ENCODE measurements around the gene PHF19. TPM values are rescaled to one million over a fixed set of nuclear protein-coding genes. Genes with fewer than 3 reads are reported as not detected.

Gene PHF19
- total and polyA plus RNA-seq, 10 of the 15 experiments (the other 5 are each of a cell fraction or from before 2014, with no cell fraction given): 26.0 to 133 (median 87.7) TPM

DNA sequence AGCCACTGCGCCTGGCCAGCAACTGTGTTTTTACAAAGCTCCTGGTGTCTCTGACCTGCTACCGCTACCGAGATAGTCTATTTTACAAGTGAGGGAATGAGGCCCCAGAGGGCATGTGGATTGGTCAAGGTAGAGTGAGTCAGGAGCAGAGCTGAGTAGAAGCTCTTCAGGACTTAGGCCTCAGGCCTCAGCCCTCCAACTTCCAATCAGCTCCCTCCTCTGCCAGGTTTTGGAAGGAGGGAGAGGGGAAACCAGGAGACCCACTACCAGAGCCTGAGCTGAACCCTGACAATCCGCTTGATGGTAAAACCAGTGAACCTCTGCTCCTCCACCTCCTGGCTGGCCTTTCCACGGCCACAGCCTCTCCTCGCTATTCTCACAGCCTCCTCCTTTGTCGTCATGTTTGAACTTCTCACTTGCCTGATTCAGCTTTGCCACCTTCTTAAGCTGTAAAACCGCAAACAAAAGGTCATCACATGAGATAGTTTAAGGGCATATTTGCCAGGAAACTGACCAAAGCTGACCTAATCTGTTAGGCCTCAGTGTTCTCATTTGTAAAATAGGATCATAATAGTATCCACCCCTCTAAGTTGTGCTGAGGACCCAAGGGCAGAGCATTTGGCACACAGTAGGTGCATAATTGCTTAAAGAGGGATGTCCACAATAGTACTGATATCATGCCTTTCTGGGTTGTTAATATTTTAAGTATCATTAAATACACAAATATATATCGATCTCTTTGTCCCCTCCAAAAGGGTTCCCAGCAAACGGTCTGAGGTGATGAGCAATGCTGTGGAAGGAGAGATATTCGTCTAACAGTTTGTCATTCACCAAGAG is 47.9 kb upstream of the PHF19 start (continued):
- TF ChIP-seq MTA2 (IDR thresholded peaks at IDR 0.05; ENCODE audit: low read depth) (peak; percentile 76; the same call in 1 of the 2 replicates), NFYB (IDR thresholded peaks at IDR 0.05; ENCODE audit: insufficient read depth, low read depth, low read length) (0 out of 2 replicates have a peak, but pooled peaks have one; percentile 7), SP1 (IDR thresholded peaks at IDR 0.05; ENCODE audit: low read depth, low read length) (no peak), IKZF2 (IDR thresholded peaks at IDR 0.05) (peak; percentile 41 to 60; a peak in 3 of 4 replicates), NR2F1 (conservative IDR thresholded peaks at IDR 0.05) (peak; percentile 92), ATF7 (IDR thresholded peaks at IDR 0.05; ENCODE audit: low read depth) (peak; percentile 92), BMI1 (IDR thresholded peaks at IDR 0.05; ENCODE audit: borderline replicate concordance) (peak; percentile 34; the same call in 1 of the 2 replicates), POLR2AphosphoS5 (IDR thresholded peaks at IDR 0.05; ENCODE audit: low read length) (peak; percentile 65), RAD51 (IDR thresholded peaks at IDR 0.05) (peak; percentile 25; the same call in 1 of the 2 replicates), HDAC2 (IDR thresholded peaks at IDR 0.05) (no peak), CBFB (IDR thresholded peaks at IDR 0.05; ENCODE audit: low read depth) (peak; percentile 87), NR2C1 (IDR thresholded peaks at IDR 0.05) (peak; percentile 59; the same call in 1 of the 2 replicates), EP300 (IDR thresholded peaks at IDR 0.05; ENCODE audit: borderline replicate concordance in 1 of 2, control insufficient read depth in 1 of 2, low read depth in 2 of 2, low read length in 2 of 2) (peak; percentile 50 to 61; a peak in 2 of 4 replicates), BHLHE40 (IDR thresholded peaks at IDR 0.05; ENCODE audit: borderline replicate concordance in 1 of 2, low read depth in 2 of 2, low read length in 1 of 2) (peak; percentile 15 to 75; a peak in 3 of 4 replicates), DPF2 (IDR thresholded peaks at IDR 0.05) (peak; percentile 45), ZBED1 (IDR thresholded peaks at IDR 0.05; ENCODE audit: borderline replicate concordance) (peak; percentile 12), ZNF274 (IDR thresholded peaks at IDR 0.05; ENCODE audit: insufficient read depth, insufficient read length) (no peak), ZNF217 (IDR thresholded peaks at IDR 0.05) (peak; percentile 53; the same call in 1 of the 2 replicates), SMAD5 (IDR thresholded peaks at IDR 0.05; ENCODE audit: low read depth) (no peak; the same call in 1 of the 2 replicates), MEF2B (IDR thresholded peaks at IDR 0.05; ENCODE audit: partially characterized antibody, poor library complexity, severe bottlenecking) (peak; percentile 25), HCFC1 (IDR thresholded peaks at IDR 0.05; ENCODE audit: low read length) (no peak), IKZF1 (conservative IDR thresholded peaks at IDR 0.05) (peak; percentile 76)
- TF ChIP-seq, protein P1, sequence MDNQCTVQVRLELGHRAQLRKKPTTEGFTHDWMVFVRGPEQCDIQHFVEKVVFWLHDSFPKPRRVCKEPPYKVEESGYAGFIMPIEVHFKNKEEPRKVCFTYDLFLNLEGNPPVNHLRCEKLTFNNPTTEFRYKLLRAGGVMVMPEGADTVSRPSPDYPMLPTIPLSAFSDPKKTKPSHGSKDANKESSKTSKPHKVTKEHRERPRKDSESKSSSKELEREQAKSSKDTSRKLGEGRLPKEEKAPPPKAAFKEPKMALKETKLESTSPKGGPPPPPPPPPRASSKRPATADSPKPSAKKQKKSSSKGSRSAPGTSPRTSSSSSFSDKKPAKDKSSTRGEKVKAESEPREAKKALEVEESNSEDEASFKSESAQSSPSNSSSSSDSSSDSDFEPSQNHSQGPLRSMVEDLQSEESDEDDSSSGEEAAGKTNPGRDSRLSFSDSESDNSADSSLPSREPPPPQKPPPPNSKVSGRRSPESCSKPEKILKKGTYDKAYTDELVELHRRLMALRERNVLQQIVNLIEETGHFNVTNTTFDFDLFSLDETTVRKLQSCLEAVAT (IDR thresholded peaks at IDR 0.05): peak; percentile 92
- TF ChIP-seq, protein P2, sequence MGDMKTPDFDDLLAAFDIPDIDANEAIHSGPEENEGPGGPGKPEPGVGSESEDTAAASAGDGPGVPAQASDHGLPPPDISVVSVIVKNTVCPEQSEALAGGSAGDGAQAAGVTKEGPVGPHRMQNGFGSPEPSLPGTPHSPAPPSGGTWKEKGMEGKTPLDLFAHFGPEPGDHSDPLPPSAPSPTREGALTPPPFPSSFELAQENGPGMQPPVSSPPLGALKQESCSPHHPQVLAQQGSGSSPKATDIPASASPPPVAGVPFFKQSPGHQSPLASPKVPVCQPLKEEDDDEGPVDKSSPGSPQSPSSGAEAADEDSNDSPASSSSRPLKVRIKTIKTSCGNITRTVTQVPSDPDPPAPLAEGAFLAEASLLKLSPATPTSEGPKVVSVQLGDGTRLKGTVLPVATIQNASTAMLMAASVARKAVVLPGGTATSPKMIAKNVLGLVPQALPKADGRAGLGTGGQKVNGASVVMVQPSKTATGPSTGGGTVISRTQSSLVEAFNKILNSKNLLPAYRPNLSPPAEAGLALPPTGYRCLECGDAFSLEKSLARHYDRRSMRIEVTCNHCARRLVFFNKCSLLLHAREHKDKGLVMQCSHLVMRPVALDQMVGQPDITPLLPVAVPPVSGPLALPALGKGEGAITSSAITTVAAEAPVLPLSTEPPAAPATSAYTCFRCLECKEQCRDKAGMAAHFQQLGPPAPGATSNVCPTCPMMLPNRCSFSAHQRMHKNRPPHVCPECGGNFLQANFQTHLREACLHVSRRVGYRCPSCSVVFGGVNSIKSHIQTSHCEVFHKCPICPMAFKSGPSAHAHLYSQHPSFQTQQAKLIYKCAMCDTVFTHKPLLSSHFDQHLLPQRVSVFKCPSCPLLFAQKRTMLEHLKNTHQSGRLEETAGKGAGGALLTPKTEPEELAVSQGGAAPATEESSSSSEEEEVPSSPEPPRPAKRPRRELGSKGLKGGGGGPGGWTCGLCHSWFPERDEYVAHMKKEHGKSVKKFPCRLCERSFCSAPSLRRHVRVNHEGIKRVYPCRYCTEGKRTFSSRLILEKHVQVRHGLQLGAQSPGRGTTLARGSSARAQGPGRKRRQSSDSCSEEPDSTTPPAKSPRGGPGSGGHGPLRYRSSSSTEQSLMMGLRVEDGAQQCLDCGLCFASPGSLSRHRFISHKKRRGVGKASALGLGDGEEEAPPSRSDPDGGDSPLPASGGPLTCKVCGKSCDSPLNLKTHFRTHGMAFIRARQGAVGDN (IDR thresholded peaks at IDR 0.05): peak; percentile 90

All from GM12878 (cell line).